Umbilical cord (tissue), 2 donors: ENCODE results near the gene SLC7A11. TPM values are rescaled to one million over a fixed set of nuclear protein-coding genes. Genes with fewer than 3 reads are reported as not detected.

Experiments used
- DNase-seq: peaks from one replicate; pipeline ENCODE4 v3.0.0-alpha.2; 2015; ENCODE audit warnings: low spot score
- total RNA-seq: library from RNA; depleted of rRNA; stranded (reverse); fragments of >200 nt; gene quantifications from one replicate; pipeline ENCODE4 v1.2.3, GENCODE V29; 2014; ENCODE audit warnings: low replicate concordance; ENCODE audit not compliant: insufficient read depth

SLC7A11 gene
- total RNA-seq, 1 donor from 2014 or later = 8.7 TPM

- no peak for DNase-seq
Measured at GRCh38 chr4:138163171-138163570, 79.0 kb downstream of the SLC7A11 start.

GRCh38 chr4:138162259-138162658, 79.9 kb downstream of the SLC7A11 start:
- DNase-seq = peak; percentile 36

GRCh38 chr4:138161351-138161750, 80.8 kb downstream of the SLC7A11 start:
- DNase-seq = no peak

DNA sequence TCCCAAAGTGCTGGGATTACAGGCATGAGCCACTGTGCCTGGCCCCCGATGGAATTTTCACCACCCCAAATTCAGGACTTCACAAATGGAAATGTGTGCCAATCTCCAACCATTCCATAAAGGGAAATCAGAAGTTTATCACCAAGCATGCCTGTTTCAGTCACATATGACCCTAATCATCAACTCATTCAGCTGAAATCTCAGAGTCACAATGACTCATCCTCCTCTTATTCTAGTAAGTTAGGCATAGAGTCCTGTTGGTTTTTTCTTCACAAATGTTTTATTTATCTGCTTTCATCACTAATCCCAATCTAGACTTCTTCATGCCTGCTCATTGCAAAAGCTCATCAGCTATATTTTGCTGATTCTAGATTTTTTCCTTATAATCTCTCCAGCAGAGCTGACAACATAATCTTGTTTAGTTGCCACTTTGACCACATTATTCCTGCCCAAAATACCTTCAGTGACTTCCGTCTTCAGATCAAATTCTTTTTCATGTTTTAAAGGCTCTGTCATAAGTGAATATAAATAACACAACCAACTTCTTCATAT, 83.3 kb downstream of the SLC7A11 start:
- no peak for DNase-seq

DNA sequence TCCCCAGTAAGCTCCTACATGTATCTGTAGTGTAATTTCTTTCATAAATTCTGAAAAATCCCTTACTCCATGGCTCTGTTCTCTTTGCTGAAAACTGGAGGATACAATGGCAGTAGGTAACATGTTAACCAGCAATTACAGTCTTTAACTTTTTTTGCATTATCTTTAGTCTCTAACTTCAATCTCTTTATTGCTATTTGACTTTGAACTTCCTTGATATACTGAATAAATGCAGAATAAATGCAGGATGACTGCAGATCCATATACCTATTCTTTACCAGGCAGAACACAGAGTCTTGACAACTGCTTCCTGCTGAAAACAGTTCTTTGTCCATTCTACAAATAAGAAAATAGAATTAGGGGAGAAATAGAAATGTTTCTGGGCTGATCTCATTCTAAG, 101.3 kb downstream of the SLC7A11 start:
- no peak for DNase-seq

DNA sequence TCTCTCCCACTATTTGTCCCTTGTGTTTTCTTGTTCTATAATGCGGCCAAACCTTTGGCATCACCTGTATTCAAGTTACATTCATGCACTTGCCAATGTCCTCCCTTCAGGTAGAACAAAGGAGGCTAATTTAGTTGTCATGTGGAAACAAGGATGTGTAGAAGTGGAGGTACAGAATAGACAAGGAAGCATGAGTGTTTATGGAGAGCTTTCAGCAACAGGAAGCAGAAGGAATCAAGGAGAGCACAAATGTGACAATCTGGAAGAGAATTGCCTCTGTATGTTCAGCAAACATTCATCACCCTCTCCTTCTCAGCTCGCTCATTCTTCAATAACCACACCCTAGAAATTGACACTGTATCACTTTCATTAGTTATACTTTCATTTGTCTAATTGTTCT, 103.4 kb downstream of the SLC7A11 start:
- no peak for DNase-seq

DNA sequence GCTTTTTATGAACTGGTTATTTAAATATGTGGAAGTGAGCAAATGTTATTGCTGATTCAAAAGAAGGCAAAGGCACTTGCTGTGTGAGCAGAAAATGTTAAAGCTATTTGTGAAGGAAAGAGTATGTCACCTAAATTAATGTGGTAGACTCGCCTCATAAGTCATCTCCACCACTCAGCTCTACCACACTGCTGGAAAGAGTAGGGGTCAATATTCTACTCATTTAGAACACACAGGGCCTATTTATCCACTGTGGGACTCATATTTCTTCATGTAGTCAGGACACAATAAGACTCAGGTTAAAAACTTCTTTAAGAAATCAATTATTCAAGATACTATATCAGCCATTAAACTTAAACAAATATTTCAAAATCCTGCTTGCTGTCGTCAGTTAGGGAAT, 106.5 kb downstream of the SLC7A11 start:
- DNase-seq = no peak

GRCh38 chr4:138118270-138118669, 123.9 kb downstream of the SLC7A11 start:
- DNase-seq = no peak

- DNase-seq = no peak
Measured at GRCh38 chr4:138115053-138115452, 127.1 kb downstream of the SLC7A11 start.

DNA sequence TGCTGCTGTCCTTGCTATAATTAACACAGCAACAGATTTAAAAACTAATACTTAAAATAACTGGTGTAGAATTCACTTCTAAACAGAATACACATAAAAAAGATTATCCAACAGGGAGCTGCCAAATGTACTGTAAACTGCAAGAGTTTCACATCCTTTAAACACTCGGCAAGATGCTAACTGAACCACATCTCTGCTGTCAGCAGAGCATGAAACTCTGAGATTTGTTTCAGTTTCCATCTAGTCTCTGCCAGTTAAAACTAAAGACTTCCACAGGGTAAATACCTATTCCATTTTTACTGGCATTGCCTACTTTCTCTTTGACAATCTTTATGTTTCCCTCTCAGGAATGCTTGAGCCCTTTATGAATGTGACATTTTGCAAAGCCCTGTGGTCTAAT, 127.7 kb downstream of the SLC7A11 start:
- peak; percentile 41 for DNase-seq
